Amniotic stem cell (primary cell): ENCODE data around the gene F10.
A peak's percentile ranks its signal among the peaks of the same experiment; 100 is the strongest.
"Not testable (repeated sequence)": the region's sequence is repeated elsewhere in the genome, so short reads cannot be mapped to it uniquely, and the experiment has no call there.

Experiments
- DNase-seq: peaks from one replicate; lab custom pipeline; 2025; lab: John Stamatoyannopoulos, UW

Gene F10

GRCh38 chr13:113152984-113153809 is 30.6 kb downstream of the F10 start:
- no peak for DNase-seq

DNA sequence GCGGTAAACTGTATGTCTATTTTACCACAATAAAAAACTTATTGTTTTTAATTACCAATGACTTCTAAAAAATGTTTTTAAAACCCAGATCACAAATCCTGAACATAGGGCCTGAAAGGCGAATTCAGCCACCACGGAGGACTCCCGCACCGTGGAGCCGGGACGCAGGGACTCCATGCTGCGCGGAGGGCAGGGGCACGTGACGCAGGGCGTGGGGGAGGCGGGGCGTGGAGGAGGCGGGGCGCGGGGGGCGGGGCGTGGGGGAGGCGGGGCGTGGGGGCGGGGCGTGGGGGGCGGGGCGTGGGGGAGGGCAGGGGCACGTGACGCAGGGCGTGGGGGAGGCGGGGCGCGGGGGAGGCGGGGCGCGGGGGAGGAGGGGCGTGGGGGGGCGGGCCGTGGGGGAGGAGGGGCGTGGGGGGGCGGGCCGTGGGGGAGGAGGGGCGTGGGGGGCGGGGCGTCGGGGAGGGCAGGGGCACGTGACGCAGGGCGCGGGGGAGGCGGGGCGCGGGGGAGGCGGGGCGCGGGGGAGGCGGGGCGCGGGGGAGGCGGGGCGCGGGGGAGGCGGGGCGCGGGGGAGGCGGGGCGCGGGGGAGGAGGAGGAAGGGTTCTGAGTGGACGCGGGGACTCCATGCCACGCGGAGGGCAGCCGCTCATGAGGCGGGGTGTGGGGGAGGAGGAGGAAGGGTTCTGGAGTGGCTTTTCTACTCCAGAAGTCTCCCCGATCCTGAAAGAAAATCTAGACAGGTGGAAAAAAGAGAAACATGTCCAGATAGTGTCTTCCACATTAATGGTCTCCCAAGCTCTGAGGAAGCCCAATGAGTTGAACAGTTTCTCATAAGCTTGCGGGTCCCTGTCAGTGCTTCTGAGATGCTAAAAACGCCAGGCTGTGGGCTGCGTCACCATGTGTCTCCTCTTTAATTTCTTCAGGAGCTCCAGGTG is 31.5 kb downstream of the F10 start:
- peak; percentile 18 for DNase-seq

DNA sequence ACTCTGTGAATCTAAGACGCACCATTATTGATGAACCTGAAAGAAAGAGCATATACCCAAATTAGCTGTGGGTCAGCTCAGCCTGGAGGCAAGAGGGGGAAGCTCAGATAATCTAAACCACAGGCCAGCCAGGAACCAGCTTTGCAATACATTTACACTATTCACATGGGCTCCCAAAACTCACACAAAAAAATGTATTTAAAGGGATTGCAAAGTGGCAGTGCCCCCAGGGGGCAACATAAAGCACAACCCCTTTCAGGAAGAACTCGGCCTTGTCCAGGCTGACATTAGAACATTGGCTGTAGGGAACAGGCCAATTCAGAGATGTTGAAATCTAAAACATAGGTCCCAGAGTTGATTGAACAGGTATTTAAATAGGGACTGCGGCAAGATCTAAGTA is 32.6 kb downstream of the F10 start:
- no peak for DNase-seq

DNA sequence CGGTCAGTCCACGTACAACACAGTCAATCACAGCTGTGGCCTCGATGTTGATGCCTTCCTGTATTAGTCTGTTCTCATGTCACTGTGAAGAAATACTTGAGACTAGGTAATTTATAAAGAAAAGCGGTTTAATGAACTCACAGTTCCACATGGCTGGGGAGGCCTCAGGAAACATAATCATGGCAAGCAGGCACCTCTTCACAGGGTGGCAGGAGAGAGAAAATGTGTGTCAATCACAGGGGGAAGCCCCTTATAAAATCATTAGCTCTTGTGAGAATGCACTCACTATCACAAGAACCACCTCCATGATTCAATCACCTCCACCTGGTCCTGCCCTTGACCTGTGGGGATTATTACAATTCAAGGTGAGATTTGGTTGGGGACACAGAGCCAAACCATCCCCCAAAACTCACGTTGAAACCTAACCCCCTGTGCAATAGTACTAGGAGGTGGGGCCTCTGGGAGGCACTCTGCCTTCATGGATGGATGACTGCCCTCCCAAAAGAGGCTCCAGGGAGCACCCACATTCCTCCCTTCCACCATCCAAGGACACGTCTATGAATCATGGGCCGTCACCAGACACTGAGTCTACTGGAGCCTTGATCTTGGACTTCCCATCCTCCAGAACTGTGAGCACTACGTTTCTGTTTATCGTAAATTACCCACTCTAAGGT is 33.5 kb downstream of the F10 start:
- DNase-seq, result no peak

DNA sequence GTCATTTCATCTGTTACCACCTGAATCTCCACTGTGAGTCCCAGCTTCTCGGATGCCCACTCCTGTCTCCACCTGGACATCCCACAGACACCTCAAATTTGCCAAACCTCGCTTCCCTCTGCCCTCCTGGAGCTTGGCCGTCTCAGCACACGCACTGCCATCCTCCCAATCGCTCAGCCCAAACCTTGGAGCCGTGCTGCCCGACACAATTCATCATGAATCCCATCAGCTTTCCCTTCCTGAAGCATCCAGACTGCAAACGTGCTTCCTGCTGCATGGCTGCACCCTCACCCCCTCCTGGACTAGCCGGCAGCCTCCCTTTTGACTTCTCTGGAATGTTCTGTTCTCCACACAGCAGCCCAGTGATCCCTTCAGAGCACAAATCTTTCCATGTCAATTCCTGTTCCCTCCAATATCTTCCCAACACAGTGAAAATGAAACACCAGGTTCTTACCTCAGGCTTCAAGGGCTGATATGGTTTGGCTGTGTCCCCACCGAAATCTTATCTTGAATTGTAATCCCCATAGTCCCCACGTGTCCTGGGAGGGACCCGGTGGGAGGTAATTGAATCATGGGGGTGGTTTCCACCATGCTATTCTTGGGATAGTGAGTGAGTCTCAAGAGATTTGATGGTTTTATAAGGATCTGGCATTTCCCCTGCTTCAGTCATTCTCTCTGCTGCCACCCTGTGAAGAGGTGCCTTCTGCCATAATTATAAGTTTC is 34.8 kb downstream of the F10 start:
- no peak for DNase-seq

- no peak for DNase-seq
Observed at GRCh38 chr13:113157929-113158747, 35.5 kb downstream of the F10 start, which contains the start of gene PROZ. Gene PROZ (plus strand): TSS chr13:113158648. CDS start chr13:113158661, 13 bp downstream.

DNA sequence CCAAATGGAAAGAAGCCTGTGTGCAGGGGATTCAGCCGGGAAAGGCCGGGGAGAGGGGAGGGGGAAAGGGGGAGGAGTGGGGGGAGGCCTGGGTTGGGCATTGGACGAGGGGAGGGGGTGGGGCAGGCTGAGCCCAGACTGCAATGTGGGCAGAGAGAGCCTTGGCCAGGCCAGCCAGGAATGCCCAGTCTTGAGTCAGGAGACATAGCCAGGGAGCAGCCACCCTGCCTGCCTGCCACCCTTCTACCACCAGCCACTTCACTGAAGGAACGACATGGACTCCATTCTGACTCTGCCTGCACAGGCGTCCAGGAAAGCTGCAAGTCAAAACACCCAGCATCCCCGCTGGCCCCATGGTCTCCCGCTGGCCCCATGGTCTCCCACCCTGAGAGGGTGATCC is 36.3 kb downstream of the F10 start:
- no peak for DNase-seq

DNA sequence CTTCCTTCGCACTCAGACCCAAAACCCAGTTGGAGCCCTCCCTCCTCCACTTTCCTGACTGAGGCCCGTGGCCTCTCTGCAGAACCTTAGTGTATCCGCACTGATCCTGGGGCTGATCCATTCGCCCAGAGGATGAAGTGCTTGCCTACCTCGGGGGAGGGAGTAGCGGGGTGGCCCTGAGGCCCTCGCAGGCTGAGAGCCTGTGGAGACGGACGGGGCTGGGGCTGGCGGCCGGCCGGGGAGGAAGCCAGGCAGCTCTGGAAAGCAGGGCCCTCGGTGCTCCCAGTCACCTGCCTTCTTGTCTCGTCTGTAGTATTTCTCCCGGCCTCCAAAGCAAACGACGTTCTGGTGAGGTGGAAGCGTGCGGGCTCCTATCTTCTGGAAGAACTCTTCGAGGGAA is 37.1 kb downstream of the F10 start:
- DNase-seq, result no peak

DNA sequence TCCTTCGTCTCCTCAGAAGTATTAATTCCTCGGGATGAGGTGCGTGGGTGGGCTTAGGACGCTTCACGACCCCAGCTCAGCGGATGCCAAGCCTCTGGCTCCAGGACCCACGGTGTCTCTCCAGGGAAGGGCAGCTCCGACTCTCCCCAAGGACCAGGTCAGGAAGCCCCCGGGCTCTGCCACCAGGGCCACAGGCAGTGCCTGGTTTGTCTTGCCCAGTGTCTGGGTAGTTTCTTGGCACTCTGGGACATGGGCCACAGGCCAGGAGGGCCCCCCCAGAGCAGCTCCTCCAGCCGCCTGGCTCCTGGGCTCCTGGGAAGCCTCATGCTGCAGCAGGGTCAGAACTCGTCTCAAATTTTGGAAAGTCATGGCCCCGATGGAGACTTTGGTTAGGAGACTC is 38.4 kb downstream of the F10 start:
- no peak for DNase-seq

- DNase-seq, result no peak
Observed at GRCh38 chr13:113161433-113161832, 38.8 kb downstream of the F10 start.

GRCh38 chr13:113161975-113162374 is 39.4 kb downstream of the F10 start:
- not testable (repeated sequence) for DNase-seq

DNA sequence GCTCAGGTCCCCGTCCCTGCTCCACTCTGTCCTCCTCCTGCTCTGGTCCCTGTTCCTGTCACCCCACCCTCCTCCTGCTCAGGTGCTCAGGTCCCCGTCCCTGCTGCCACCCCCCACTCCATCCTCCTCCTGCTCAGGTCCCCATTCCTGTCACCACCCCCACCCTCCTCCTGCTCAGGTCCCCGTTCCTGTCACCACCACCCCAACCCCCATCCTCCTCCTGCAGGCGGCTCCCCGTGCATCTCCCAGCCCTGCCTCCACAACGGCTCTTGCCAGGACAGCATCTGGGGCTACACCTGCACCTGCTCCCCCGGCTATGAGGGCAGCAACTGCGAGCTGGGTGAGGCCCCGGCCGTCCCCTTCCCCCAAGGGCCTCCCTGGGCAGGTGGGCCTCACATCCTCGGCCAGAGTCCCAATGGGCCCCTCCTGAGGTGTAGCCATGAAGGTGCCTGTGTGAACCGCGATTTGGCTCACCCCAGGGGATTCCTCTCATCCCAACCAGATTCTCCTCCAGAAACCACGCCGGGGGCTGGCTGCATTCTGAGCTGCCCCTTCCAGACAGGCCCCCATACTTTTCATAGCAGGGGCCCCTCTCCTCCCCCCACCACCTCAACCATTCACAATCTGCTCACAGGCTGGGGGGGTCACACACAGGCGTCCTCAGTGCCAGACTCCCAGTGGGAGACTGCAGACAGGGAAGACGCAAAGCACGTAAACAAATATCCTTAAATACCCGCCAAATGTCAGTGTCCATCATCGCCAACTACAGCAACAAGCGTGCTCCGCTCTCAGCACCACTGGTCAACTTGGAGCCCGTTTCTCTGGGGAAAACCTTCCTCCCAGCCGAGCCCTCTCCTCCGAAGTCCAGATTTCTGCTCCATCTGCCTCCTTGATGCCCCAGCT is 40.4 kb downstream of the F10 start:
- no peak for DNase-seq

DNA sequence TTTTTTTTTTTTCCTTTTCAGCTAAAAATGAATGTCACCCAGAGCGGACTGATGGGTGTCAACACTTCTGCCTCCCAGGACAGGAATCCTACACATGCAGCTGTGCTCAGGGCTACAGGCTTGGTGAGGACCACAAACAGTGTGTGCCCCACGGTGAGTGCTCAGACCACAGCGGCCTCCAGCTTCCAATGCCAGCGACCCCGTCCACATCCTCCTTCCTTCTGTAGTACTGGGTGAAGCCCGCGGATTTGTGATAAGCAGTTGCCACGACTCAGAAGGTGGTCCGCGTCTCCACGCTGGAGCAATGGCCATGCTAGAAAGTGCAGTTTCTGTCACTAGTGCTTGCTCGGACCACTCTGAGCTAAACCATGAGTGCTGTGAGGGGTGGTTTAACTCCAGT is 41.9 kb downstream of the F10 start:
- DNase-seq, result no peak

DNA sequence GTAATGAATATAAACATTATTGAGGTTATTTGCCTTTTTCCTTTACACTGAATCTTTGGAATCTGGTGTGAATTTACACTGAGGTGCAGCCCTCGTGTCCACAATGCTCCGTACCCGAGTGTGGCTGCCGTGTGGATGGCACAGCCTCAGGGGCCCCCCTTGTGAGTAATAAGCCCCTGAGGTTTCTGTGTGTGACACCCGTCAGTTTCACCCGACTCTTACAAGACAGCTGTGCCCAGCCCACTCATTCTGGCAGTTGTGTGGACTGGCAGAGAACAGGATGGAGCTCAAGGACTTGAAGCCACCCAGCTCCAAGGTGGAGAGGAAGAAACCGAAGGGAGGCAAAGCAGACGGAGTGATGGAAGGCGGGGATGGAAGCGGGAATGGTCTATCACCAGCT is 43.7 kb downstream of the F10 start:
- no peak for DNase-seq

DNA sequence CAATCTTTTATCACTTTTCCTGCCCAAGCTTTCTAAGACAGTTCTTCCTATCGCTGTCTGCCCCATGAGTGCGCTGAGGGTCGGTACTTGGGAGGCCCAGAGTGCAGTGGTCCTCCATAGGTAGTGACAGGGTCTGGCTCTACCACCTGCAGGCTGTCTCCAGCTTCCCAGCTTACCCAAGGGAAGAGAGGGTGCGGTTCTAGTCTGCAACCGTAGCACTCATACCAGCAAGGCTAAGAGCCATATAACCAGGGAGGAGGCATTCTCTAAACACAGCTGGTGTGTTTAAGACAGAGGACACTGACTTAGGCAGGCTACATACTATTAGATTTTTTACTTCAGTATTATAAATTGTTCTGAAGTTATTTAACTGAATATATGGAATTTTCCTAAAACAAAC is 44.1 kb downstream of the F10 start:
- no peak for DNase-seq

DNA sequence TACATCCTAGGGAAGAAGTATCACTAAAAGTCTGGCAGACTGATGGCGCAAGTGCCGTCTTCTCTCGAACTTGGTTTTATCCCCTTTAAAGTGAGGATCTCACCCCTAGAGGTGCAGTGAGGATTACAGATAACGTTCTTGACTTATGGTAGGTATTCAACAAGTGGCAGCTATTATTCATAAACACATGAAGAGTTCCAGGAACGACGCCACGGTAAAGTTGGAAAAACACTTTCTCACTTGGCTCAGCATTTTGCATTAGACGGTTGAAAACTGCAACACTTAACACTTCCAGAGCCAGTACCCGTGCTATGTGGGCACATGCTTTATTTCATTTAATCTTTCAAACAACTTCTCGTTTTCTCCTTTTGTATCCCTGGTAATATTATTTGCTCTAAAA is 44.6 kb downstream of the F10 start:
- no peak for DNase-seq

GRCh38 chr13:113167575-113167974 is 45.0 kb downstream of the F10 start:
- no peak for DNase-seq

DNA sequence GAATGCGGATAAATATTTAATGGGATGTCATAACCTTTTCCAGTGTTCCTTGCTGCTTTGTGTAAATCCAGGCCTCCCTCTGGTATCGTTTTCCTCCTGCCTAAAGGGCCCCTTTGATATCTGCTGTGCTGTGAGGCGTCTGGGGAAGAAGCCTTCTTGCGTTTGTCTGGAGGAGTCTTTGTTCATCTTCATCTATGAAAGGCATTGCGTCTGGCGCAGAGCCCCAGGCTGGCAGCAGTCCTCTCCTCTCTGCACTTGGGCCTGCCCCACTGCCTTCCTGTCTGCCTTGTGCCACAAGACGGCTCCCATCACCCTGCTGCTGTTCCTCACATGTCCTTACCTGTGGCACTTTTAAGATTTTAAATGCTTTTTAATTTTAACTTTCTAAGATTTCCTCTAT is 45.6 kb downstream of the F10 start:
- DNase-seq, result no peak
